Epithelial cell of esophagus (primary cell): ENCODE results near the gene PDK3.

Source experiments
- DNase-seq: peaks from one replicate; pipeline ENCODE4 v3.0.0; 2010; ENCODE audit warnings: low read depth
- H3K4me3 ChIP-seq: 2 replicates; pipeline ENCODE4 v1.5.1; 2011; ENCODE audit warnings: mild to moderate bottlenecking, low read length, control low read depth
- TF ChIP-seq, protein P1 (sequence below): IDR thresholded peaks from 2 replicates; pipeline ENCODE4 v1.5.1; 2011; ENCODE audit warnings: low read depth, mild to moderate bottlenecking, low read length, control low read depth, inconsistent platforms; ENCODE audit not compliant: insufficient read depth; ENCODE audit errors: missing control alignments

PDK3 gene

DNA sequence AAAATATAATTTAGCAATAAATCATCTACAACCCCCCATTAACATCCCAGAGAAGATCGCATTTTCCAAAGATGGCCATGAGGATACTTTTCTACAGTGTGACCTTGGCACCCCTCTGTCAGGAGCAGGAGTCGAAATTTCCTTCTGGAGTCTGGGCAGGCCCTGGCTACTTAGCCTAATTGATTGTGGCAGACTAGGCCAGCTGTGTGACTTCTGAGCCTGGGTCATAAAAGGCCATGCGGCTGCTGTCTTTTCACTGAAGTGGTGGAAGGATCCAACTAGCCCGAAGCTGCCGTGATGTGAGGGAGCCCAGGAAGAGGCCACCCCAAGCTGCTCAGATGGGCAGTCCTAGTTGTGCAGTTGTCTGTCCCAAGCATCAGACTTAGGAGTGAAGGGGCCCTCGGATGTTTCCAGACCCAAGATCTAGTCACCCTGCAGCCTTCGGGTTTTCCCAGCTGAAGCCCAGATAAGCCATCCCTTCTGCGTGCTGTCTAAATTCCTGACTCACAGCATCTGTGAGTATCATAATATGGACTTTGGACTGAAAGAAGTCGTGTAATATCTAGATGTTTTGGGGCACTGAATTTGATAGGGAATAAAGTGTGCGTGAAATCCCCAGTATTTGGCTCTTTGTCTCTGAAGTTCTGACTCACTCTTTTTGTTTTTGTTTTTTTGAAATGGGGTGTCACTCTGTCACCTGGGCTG lies 21.0 kb downstream of the PDK3 start:
- TF ChIP-seq, protein P1, sequence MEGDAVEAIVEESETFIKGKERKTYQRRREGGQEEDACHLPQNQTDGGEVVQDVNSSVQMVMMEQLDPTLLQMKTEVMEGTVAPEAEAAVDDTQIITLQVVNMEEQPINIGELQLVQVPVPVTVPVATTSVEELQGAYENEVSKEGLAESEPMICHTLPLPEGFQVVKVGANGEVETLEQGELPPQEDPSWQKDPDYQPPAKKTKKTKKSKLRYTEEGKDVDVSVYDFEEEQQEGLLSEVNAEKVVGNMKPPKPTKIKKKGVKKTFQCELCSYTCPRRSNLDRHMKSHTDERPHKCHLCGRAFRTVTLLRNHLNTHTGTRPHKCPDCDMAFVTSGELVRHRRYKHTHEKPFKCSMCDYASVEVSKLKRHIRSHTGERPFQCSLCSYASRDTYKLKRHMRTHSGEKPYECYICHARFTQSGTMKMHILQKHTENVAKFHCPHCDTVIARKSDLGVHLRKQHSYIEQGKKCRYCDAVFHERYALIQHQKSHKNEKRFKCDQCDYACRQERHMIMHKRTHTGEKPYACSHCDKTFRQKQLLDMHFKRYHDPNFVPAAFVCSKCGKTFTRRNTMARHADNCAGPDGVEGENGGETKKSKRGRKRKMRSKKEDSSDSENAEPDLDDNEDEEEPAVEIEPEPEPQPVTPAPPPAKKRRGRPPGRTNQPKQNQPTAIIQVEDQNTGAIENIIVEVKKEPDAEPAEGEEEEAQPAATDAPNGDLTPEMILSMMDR: no peak
- no peak overlapping the region for H3K4me3 ChIP-seq
- DNase-seq: no peak

DNA sequence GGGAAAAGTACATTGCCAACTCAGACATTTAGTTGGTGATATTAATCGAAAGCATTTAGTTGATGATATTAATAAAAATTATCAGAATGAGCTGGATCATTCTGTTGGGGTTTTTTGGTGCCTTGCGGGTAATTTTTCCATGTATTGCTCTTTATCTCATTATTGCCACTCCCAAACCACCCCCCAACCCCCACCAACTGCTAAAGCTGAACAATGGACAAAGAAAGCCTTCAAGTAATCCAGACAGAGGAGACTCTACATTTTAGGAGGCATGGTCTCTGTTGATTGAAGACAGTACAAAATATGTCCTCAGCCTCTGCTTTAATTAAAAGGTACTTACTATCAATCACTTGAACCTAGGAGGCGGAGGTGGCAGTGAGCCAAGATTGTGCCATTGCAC lies 22.5 kb downstream of the PDK3 start:
- no peak overlapping the region for H3K4me3 ChIP-seq
- no peak for DNase-seq
- TF ChIP-seq, protein P1: no peak

DNA sequence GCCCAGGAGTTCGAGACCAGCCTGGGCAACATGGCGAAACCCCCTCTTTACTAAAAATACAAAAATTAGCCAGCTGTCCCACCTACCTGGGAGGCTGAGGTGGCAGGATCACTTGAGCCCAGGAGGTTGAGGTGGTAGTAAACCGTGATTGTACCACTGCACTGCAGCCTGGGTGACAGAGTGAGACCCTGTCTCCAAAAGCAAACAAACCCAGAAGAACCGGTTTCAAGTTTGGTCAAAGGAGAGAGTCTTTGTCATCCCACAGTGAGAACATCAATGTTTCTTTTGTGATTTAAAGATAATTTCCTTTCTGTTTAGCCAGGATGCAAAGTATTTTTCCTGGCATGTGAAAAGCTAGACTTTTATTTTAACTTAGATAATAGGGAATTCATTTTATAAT lies 26.7 kb downstream of the PDK3 start:
- TF ChIP-seq, protein P1: no peak
- DNase-seq: no peak

DNA sequence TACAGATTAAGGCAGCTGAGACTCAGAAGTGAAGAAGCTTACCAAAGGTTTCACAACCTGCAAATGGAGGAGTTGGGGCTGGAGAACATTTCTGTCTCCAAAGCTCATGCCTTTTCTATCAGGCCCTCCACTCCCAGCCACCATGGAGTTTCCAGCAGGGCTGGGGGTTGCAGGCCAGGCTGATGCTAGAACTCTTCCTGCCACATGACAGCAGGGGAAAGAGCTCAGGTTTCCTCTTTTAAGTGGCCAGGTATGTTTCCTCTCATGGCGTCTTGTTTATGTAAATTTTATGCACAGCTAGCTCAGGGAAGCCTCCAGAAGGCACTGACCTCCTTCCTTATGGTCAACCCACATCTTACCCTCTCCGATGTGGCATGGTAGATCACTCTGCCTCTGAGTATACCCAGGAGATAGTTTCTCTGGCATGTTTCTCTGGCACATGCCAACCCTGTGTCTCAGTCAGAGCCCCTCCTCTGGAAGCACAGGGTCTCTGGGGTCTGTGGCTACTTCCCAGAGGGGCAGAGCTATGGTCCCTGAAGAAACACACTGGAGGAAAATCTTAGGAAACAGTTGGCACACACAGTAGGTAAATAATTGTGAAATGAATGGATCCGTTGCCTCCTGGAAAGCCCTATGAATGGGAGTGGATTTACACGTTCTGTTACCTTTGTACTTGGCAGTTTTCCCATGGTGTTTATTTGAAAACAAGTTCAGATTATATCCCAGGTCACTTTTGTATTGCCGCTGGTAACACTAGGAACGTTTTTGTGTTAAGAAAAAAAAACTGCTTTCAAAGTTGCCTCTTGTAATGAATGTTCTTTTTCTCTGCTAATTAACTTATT lies 28.9 kb downstream of the PDK3 start:
- no peak overlapping the region for H3K4me3 ChIP-seq
- peak; percentile 57 for DNase-seq
- TF ChIP-seq, protein P1: no peak

More for the DNA sequence above, 26.7 kb downstream of the PDK3 start:
- H3K4me3 ChIP-seq: no peak overlapping the region

DNA sequence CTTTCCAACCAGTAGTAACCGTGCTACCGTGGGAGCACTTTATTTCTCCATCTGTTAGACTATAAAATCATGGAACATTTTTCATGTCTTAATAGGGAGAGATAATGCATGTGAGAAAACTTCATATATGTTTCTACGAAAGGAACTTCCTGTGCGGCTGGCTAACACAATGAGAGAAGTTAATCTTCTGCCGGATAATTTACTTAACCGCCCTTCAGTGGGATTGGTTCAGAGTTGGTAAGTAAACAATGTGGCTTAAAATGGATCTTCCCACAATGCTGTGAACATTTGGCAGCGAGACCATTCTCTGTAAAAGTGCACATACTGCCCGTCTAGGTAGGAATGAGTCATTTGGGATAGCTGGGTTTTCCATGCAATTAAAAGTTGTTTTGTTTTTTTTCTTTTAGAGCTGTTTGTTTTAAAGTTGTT lies 29.6 kb downstream of the PDK3 start:
- H3K4me3 ChIP-seq: no peak overlapping the region
- peak; percentile 82 for DNase-seq
- TF ChIP-seq, protein P1: no peak

DNA sequence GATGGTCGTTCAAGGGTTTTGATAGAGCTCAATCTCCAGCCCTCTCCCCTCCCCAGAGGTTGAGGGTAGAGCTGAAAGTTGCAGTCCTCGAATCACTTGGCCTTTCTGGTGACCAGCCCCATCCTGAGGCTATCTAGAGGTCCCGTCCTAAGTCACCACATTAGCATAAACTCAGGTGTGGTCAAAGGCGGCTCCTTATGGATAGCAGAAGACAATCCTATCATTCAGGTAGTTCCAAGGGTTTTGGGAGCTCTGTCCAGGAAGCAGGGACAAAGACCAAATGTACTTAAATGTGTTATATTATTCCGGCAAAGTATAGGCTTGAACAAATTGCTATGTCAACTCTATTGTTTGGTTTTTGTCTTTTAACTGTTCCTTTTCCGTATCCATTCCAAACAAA lies 30.6 kb downstream of the PDK3 start:
- no peak overlapping the region for H3K4me3 ChIP-seq
- DNase-seq: no peak
- TF ChIP-seq, protein P1: no peak
